ENCODE data around the gene KCNMB3.
"Not testable (repeated sequence)": the region's sequence is repeated elsewhere in the genome, so short reads cannot be mapped to it uniquely, and the experiment has no call there.

The KCNMB3 gene

GRCh38 chr3:179247289-179248015 lies 3.5 kb downstream of the KCNMB3 start:
- no peak overlapping the region for H3K14ac ChIP-seq (ENCODE audit: low read length)
- no peak overlapping the region for H3K18ac ChIP-seq (ENCODE audit: low read length)
- no peak overlapping the region for H2AFZ ChIP-seq (ENCODE audit: low read length)
- H3K4me2 ChIP-seq (ENCODE audit: insufficient read depth, low read length, poor library complexity, severe bottlenecking), result no peak overlapping the region
- no peaks in the 10 kb centered on the region for H3K79me1 ChIP-seq (ENCODE audit: low read depth, low read length)
- H2AK5ac ChIP-seq (ENCODE audit: low read depth, low read length), result no peak overlapping the region
- WGBS, 2 donors (ENCODE audit: extremely low coverage in 2 of 2, insufficient read length in 2 of 2, insufficient replicate concordance in 1 of 2), result no CpG with 5 or more reads among the region's 3 CpGs
- no peak overlapping the region for H3K4ac ChIP-seq (ENCODE audit: low read length)
- H4K8ac ChIP-seq (ENCODE audit: low read depth, low read length), result no peak overlapping the region
- no peak overlapping the region for H2BK15ac ChIP-seq (ENCODE audit: low read length)
- H3K23ac ChIP-seq (ENCODE audit: low read depth, low read length, poor library complexity), result no peak overlapping the region
- no peak overlapping the region for H3K9ac ChIP-seq (ENCODE audit: low read depth, low read length, poor library complexity)
- H4K91ac ChIP-seq (ENCODE audit: low read depth, low read length, poor library complexity), result no peak overlapping the region
- H3K27me3 ChIP-seq (ENCODE audit: control insufficient read depth in 3 of 3, insufficient read depth in 3 of 3, low read depth in 1 of 3, low read length in 3 of 3), result no peaks in the 10 kb centered on the region
- DNase-seq (ENCODE audit: low spot score), result no peak
- no peak overlapping the region for H2BK5ac ChIP-seq (ENCODE audit: low read length)
- H2BK120ac ChIP-seq (ENCODE audit: low read depth, low read length), result no peak overlapping the region
- H3K36me3 ChIP-seq (replicated peaks in 1 of 2; ENCODE audit: control insufficient read depth in 2 of 2, insufficient read depth in 2 of 2, low read length in 2 of 2), result no peaks in the 10 kb centered on the region
- H3K9me3 ChIP-seq (replicated peaks in 1 of 2; ENCODE audit: control insufficient read depth in 2 of 2, insufficient read depth in 1 of 2, low read depth in 1 of 2, low read length in 2 of 2), result no peaks in the 10 kb centered on the region
- H3K27ac ChIP-seq (replicated peaks; ENCODE audit: low read length), result no peak overlapping the region
- no peaks in the 10 kb centered on the region for H3K4me1 ChIP-seq (ENCODE audit: control insufficient read depth in 2 of 2, insufficient read depth in 1 of 2, low read depth in 1 of 2, low read length in 2 of 2)
- no peak overlapping the region for H3K4me3 ChIP-seq (ENCODE audit: low read length in 2 of 2)
- no peak overlapping the region for H2BK12ac ChIP-seq (ENCODE audit: low read length)

GRCh38 chr3:179244878-179245277 lies 6.0 kb downstream of the KCNMB3 start:
- H2BK120ac ChIP-seq (ENCODE audit: low read depth, low read length), result no peak overlapping the region

GRCh38 chr3:179242859-179243258 lies 8.1 kb downstream of the KCNMB3 start:
- H3K27ac ChIP-seq (replicated peaks; ENCODE audit: low read length); H2BK120ac ChIP-seq (ENCODE audit: low read depth, low read length); H2BK5ac ChIP-seq (ENCODE audit: low read length); H2AK5ac ChIP-seq (ENCODE audit: low read depth, low read length); DNase-seq (ENCODE audit: low spot score); H3K23ac ChIP-seq (ENCODE audit: low read depth, low read length, poor library complexity); H3K79me1 ChIP-seq (ENCODE audit: low read depth, low read length); H4K8ac ChIP-seq (ENCODE audit: low read depth, low read length); H3K18ac ChIP-seq (ENCODE audit: low read length); H2BK12ac ChIP-seq (ENCODE audit: low read length); H2AFZ ChIP-seq (ENCODE audit: low read length); H3K4me1 ChIP-seq (ENCODE audit: control insufficient read depth in 2 of 2, insufficient read depth in 1 of 2, low read depth in 1 of 2, low read length in 2 of 2); H3K4ac ChIP-seq (ENCODE audit: low read length); H3K27me3 ChIP-seq (ENCODE audit: control insufficient read depth in 3 of 3, insufficient read depth in 3 of 3, low read depth in 1 of 3, low read length in 3 of 3); H3K4me2 ChIP-seq (ENCODE audit: insufficient read depth, low read length, poor library complexity, severe bottlenecking); H3K9me3 ChIP-seq (replicated peaks in 1 of 2; ENCODE audit: control insufficient read depth in 2 of 2, insufficient read depth in 1 of 2, low read depth in 1 of 2, low read length in 2 of 2); H3K14ac ChIP-seq (ENCODE audit: low read length); H2BK15ac ChIP-seq (ENCODE audit: low read length); H3K4me3 ChIP-seq (ENCODE audit: low read length in 2 of 2); H4K91ac ChIP-seq (ENCODE audit: low read depth, low read length, poor library complexity); H3K9ac ChIP-seq (ENCODE audit: low read depth, low read length, poor library complexity); H3K36me3 ChIP-seq (replicated peaks in 1 of 2; ENCODE audit: control insufficient read depth in 2 of 2, insufficient read depth in 2 of 2, low read length in 2 of 2): not testable (repeated sequence)
- WGBS, 2 donors (ENCODE audit: extremely low coverage in 2 of 2, insufficient read length in 2 of 2, insufficient replicate concordance in 1 of 2), result no CpG with 5 or more reads among the region's 2 CpGs

More at GRCh38 chr3:179244878-179245277, 6.0 kb downstream of the KCNMB3 start:
- H3K23ac ChIP-seq (ENCODE audit: low read depth, low read length, poor library complexity), result no peak overlapping the region
- H2BK12ac ChIP-seq (ENCODE audit: low read length), result no peak overlapping the region
- no peak overlapping the region for H4K91ac ChIP-seq (ENCODE audit: low read depth, low read length, poor library complexity)
- no peak overlapping the region for H2BK5ac ChIP-seq (ENCODE audit: low read length)
- H3K14ac ChIP-seq (ENCODE audit: low read length), result no peak overlapping the region
- no peaks in the 10 kb centered on the region for H3K27me3 ChIP-seq (ENCODE audit: control insufficient read depth in 3 of 3, insufficient read depth in 3 of 3, low read depth in 1 of 3, low read length in 3 of 3)
- no peaks in the 10 kb centered on the region for H3K9me3 ChIP-seq (replicated peaks in 1 of 2; ENCODE audit: control insufficient read depth in 2 of 2, insufficient read depth in 1 of 2, low read depth in 1 of 2, low read length in 2 of 2)
- H2AFZ ChIP-seq (ENCODE audit: low read length), result no peak overlapping the region
- no peaks in the 10 kb centered on the region for H3K79me1 ChIP-seq (ENCODE audit: low read depth, low read length)
- no peak overlapping the region for H3K9ac ChIP-seq (ENCODE audit: low read depth, low read length, poor library complexity)
- no peak overlapping the region for H3K4ac ChIP-seq (ENCODE audit: low read length)
- no peak overlapping the region for H3K4me2 ChIP-seq (ENCODE audit: insufficient read depth, low read length, poor library complexity, severe bottlenecking)
- H3K4me1 ChIP-seq (ENCODE audit: control insufficient read depth in 2 of 2, insufficient read depth in 1 of 2, low read depth in 1 of 2, low read length in 2 of 2), result no peaks in the 10 kb centered on the region
- H2AK5ac ChIP-seq (ENCODE audit: low read depth, low read length), result no peak overlapping the region
- H2BK15ac ChIP-seq (ENCODE audit: low read length), result no peak overlapping the region
- DNase-seq (ENCODE audit: low spot score), result no peak
- H4K8ac ChIP-seq (ENCODE audit: low read depth, low read length), result no peak overlapping the region
- H3K4me3 ChIP-seq (ENCODE audit: low read length in 2 of 2), result no peak overlapping the region
- no peak overlapping the region for H3K27ac ChIP-seq (replicated peaks; ENCODE audit: low read length)
- H3K36me3 ChIP-seq (replicated peaks in 1 of 2; ENCODE audit: control insufficient read depth in 2 of 2, insufficient read depth in 2 of 2, low read length in 2 of 2), result no peaks in the 10 kb centered on the region
- no peak overlapping the region for H3K18ac ChIP-seq (ENCODE audit: low read length)
- WGBS, 2 donors (ENCODE audit: extremely low coverage in 2 of 2, insufficient read length in 2 of 2, insufficient replicate concordance in 1 of 2), result no CpG with 5 or more reads among the region's 1 CpG

- not testable (repeated sequence) for H2BK15ac ChIP-seq (ENCODE audit: low read length); H3K36me3 ChIP-seq (replicated peaks in 1 of 2; ENCODE audit: control insufficient read depth in 2 of 2, insufficient read depth in 2 of 2, low read length in 2 of 2); H2AK5ac ChIP-seq (ENCODE audit: low read depth, low read length); H3K14ac ChIP-seq (ENCODE audit: low read length); H3K27me3 ChIP-seq (ENCODE audit: control insufficient read depth in 3 of 3, insufficient read depth in 3 of 3, low read depth in 1 of 3, low read length in 3 of 3); H3K4me2 ChIP-seq (ENCODE audit: insufficient read depth, low read length, poor library complexity, severe bottlenecking); H3K4me1 ChIP-seq (ENCODE audit: control insufficient read depth in 2 of 2, insufficient read depth in 1 of 2, low read depth in 1 of 2, low read length in 2 of 2); H4K91ac ChIP-seq (ENCODE audit: low read depth, low read length, poor library complexity); DNase-seq (ENCODE audit: low spot score); H4K8ac ChIP-seq (ENCODE audit: low read depth, low read length); H3K27ac ChIP-seq (replicated peaks; ENCODE audit: low read length); H2BK120ac ChIP-seq (ENCODE audit: low read depth, low read length); H3K4me3 ChIP-seq (ENCODE audit: low read length in 2 of 2); H2BK12ac ChIP-seq (ENCODE audit: low read length); H2AFZ ChIP-seq (ENCODE audit: low read length); H3K9me3 ChIP-seq (replicated peaks in 1 of 2; ENCODE audit: control insufficient read depth in 2 of 2, insufficient read depth in 1 of 2, low read depth in 1 of 2, low read length in 2 of 2); H3K23ac ChIP-seq (ENCODE audit: low read depth, low read length, poor library complexity); H2BK5ac ChIP-seq (ENCODE audit: low read length); H3K9ac ChIP-seq (ENCODE audit: low read depth, low read length, poor library complexity); H3K79me1 ChIP-seq (ENCODE audit: low read depth, low read length); H3K4ac ChIP-seq (ENCODE audit: low read length); H3K18ac ChIP-seq (ENCODE audit: low read length)
- WGBS, 2 donors (ENCODE audit: extremely low coverage in 2 of 2, insufficient read length in 2 of 2, insufficient replicate concordance in 1 of 2), result no CpG with 5 or more reads among the region's 1 CpG
These were observed 10.6 kb downstream of the KCNMB3 start for GRCh38 chr3:179240299-179240698.

Measured in neuronal stem cell (in vitro differentiated cells).